Nephron (organoid): Measurements from ENCODE around the gene WDR38.

Experiments
- H3K27ac Mint-ChIP-seq, 3 experiments: 2 replicates each; pipeline ENCODE4 v1.8.0; 2020; ENCODE audit warnings: mixed read lengths in 3 of 3, mild to moderate bottlenecking in 2 of 3, moderate library complexity in 1 of 3
- H3K27me3 Mint-ChIP-seq: 2 replicates; pipeline ENCODE4 v1.8.0; 2021; ENCODE audit warnings: low read depth, mild to moderate bottlenecking, moderate library complexity, mixed read lengths
- H3K36me3 Mint-ChIP-seq: 2 replicates; pipeline ENCODE4 v1.8.0; 2020; ENCODE audit warnings: low read depth, mixed read lengths
- H3K4me1 Mint-ChIP-seq: 2 replicates; pipeline ENCODE4 v1.8.0; 2020; ENCODE audit warnings: mixed read lengths
- H3K4me3 Mint-ChIP-seq, 3 experiments: 2 replicates each; pipeline ENCODE4 v1.8.0; 2020; ENCODE audit warnings: mild to moderate bottlenecking in 3 of 3, mixed read lengths in 3 of 3, moderate library complexity in 2 of 3
- H3K9me3 Mint-ChIP-seq: 2 replicates; pipeline ENCODE4 v1.8.0; 2020; ENCODE audit warnings: mixed read lengths
- CTCF ChIP-seq, 3 experiments: fragments of 200-600 bp; sonication (generic); IDR thresholded peaks; one replicate each; pipeline ENCODE4 v1.5.0; 2021; ENCODE audit warnings: antibody characterized with exemption in 3 of 3; ENCODE audit not compliant: unreplicated experiment in 3 of 3

WDR38 gene

DNA sequence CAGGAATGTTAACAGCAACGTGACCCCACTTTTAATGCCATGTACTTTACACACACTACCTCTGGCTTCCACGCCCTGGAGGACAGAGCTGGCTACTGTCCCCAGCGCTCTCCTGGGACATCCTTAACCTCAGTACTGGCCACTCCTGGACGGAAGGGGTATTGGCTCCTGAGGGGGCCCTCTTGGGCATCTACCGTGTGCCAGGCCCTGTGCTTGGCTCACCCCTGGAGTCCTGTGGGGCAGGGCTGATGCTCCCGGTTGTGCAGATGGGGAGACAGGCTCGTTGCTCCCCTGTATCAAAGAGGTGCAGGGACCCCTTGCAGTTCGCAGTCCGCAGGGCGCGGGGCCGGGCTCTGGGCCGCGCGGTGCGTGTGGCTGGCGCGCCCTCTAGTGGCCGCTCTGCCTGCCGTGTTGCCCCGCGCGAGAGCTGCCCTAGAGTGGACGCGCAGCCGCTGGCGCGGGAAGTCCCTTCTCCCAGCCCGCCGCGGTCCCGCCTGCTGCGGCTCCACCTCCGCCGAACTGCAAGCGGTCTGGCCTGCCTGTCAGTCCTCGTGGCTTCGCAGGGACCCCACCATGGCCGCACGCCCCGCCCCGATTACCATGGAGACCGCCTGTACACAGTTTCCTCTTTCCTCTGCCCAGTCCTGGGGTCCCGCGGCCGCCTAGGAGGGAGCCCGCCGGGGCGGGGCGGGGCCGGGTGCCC lies at the start of gene WDR38:
Gene WDR38 (plus strand): TSS at position 632 of the 703 bp plus-strand sequence. CDS start 72 bp downstream, outside the sequence.
- peaks cover 5% of the 10 kb centered on the region for H3K27me3 Mint-ChIP-seq
- peak within 1 kb of the TSS; percentile 62 to 66 (median 65) for H3K4me3 Mint-ChIP-seq
- H3K9me3 Mint-ChIP-seq = no peaks in the 10 kb centered on the region
- H3K4me1 Mint-ChIP-seq = peaks cover 24% of the 10 kb centered on the region
- peaks cover 6% of the 10 kb centered on the region for H3K36me3 Mint-ChIP-seq
- H3K27ac Mint-ChIP-seq = peak within 1 kb of the TSS; percentile 51 to 87 (median 80)
- peak; percentile 99 to 100 (median 100) for TF ChIP-seq CTCF (IDR thresholded peaks at IDR 0.05; ENCODE audit: unreplicated experiment in 3 of 3)

DNA sequence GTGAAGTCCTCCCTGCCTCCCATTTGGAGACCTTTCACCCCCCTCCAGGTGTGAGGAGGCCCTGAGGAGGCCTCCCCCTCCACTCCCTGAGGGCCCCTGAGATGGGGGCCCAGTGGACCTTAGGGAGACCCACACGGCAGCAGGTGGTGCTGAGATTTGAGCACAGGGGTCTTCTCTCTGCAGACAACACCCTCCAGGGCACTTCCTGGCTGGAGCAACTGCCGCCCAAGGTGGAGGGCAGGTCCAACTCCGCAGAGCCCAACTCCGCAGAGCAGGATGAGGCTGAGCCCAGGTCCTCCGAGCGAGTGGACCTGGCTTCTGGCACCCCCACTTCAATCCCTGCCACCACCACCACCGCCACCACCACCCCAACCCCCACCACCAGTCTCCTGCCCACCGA lies 49.3 kb upstream of the WDR38 start:
- Mint-ChIP-seq H3K27ac (no peak overlapping the region), H3K9me3 (no peaks in the 10 kb centered on the region), H3K4me3 (no peak overlapping the region), H3K27me3 (no peaks in the 10 kb centered on the region), H3K36me3 (peaks cover 4% of the 10 kb centered on the region), H3K4me1 (peaks cover 7% of the 10 kb centered on the region)
- no peak for TF ChIP-seq CTCF (IDR thresholded peaks at IDR 0.05; ENCODE audit: unreplicated experiment in 3 of 3)

- no peaks in the 10 kb centered on the region for H3K9me3 Mint-ChIP-seq
- H3K4me3 Mint-ChIP-seq = peak overlapping the region in 1 of 3 experiments; percentile 0
- peaks cover 10% of the 10 kb centered on the region for H3K4me1 Mint-ChIP-seq
- no peak for TF ChIP-seq CTCF (IDR thresholded peaks at IDR 0.05; ENCODE audit: unreplicated experiment in 3 of 3)
- peak overlapping the region in 2 of 3 experiments; percentile 37 to 53 for H3K27ac Mint-ChIP-seq
- H3K36me3 Mint-ChIP-seq = peaks cover 4% of the 10 kb centered on the region
- H3K27me3 Mint-ChIP-seq = no peaks in the 10 kb centered on the region
These were observed 48.1 kb upstream of the WDR38 start for GRCh38 chr9:124805186-124805585.

- H3K27ac Mint-ChIP-seq = peak overlapping the region in 1 of 3 experiments; percentile 43
- H3K4me3 Mint-ChIP-seq = no peak overlapping the region
- TF ChIP-seq CTCF (IDR thresholded peaks at IDR 0.05; ENCODE audit: unreplicated experiment in 3 of 3) = no peak
- peaks cover 4% of the 10 kb centered on the region for H3K36me3 Mint-ChIP-seq
- H3K4me1 Mint-ChIP-seq = peaks cover 40% of the 10 kb centered on the region
- H3K9me3 Mint-ChIP-seq = no peaks in the 10 kb centered on the region
- no peaks in the 10 kb centered on the region for H3K27me3 Mint-ChIP-seq
These were observed 44.9 kb upstream of the WDR38 start for GRCh38 chr9:124808246-124808956.

DNA sequence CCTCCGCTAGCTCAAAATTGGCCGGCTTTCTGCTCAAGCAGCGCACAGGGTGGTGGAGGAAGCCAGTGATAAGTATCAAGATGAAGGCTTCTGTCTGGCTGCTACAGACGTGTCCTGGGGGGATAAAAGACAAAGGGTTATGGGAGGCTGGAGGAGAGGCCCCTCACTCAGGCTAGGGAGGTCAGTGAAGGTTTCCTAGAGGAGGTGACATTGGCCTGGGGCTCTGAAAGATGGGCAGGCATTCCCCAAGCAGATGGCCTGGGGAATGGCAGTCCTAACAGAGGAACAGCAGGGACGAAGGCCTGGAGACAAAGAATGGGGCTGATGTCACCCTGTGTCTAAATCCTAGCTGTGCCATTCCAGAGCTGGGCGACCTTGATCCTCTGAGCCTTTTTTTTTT lies 44.0 kb upstream of the WDR38 start:
- H3K4me1 Mint-ChIP-seq = peaks cover 48% of the 10 kb centered on the region
- H3K27me3 Mint-ChIP-seq = no peaks in the 10 kb centered on the region
- H3K9me3 Mint-ChIP-seq = no peaks in the 10 kb centered on the region
- H3K36me3 Mint-ChIP-seq = peaks cover 4% of the 10 kb centered on the region
- TF ChIP-seq CTCF (IDR thresholded peaks at IDR 0.05; ENCODE audit: unreplicated experiment in 3 of 3) = no peak
- peak overlapping the region in 1 of 3 experiments; percentile 76 for H3K27ac Mint-ChIP-seq
- H3K4me3 Mint-ChIP-seq = no peak overlapping the region
